Measurements from ENCODE around the gene NHLH2.

DNA sequence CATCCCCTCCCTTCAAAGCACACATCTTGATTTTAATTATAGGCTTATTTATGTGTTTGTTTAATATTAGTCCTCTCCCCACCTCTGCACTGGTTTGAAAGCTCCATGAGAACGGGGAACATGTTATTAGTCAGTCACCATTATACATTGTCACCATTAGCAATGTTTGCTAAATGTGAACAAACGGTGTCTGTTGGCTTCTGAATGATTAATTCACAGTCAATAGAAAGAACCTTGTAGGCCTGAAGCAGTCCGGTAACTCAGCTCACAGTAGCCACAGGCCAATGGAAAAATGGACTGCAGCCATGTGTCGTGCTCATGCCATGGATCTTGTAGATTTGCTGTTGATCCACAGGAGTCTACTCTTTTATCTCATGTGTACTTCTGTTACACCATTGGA lies 49.7 kb upstream of the NHLH2 start:
- TF ChIP-seq, protein P1, sequence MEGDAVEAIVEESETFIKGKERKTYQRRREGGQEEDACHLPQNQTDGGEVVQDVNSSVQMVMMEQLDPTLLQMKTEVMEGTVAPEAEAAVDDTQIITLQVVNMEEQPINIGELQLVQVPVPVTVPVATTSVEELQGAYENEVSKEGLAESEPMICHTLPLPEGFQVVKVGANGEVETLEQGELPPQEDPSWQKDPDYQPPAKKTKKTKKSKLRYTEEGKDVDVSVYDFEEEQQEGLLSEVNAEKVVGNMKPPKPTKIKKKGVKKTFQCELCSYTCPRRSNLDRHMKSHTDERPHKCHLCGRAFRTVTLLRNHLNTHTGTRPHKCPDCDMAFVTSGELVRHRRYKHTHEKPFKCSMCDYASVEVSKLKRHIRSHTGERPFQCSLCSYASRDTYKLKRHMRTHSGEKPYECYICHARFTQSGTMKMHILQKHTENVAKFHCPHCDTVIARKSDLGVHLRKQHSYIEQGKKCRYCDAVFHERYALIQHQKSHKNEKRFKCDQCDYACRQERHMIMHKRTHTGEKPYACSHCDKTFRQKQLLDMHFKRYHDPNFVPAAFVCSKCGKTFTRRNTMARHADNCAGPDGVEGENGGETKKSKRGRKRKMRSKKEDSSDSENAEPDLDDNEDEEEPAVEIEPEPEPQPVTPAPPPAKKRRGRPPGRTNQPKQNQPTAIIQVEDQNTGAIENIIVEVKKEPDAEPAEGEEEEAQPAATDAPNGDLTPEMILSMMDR (IDR thresholded peaks at IDR 0.05; ENCODE audit: low read depth, low read length, missing input control): no peak
- TF ChIP-seq MAX (IDR thresholded peaks at IDR 0.05): no peak
- no peak for TF ChIP-seq TAF1 (conservative IDR thresholded peaks at IDR 0.05)
- TF ChIP-seq RAD21 (IDR thresholded peaks at IDR 0.05): no peak
- no peak for TF ChIP-seq RXRA (IDR thresholded peaks at IDR 0.05)
- no peak for TF ChIP-seq YY1 (IDR thresholded peaks at IDR 0.05)
- TF ChIP-seq, protein P2, sequence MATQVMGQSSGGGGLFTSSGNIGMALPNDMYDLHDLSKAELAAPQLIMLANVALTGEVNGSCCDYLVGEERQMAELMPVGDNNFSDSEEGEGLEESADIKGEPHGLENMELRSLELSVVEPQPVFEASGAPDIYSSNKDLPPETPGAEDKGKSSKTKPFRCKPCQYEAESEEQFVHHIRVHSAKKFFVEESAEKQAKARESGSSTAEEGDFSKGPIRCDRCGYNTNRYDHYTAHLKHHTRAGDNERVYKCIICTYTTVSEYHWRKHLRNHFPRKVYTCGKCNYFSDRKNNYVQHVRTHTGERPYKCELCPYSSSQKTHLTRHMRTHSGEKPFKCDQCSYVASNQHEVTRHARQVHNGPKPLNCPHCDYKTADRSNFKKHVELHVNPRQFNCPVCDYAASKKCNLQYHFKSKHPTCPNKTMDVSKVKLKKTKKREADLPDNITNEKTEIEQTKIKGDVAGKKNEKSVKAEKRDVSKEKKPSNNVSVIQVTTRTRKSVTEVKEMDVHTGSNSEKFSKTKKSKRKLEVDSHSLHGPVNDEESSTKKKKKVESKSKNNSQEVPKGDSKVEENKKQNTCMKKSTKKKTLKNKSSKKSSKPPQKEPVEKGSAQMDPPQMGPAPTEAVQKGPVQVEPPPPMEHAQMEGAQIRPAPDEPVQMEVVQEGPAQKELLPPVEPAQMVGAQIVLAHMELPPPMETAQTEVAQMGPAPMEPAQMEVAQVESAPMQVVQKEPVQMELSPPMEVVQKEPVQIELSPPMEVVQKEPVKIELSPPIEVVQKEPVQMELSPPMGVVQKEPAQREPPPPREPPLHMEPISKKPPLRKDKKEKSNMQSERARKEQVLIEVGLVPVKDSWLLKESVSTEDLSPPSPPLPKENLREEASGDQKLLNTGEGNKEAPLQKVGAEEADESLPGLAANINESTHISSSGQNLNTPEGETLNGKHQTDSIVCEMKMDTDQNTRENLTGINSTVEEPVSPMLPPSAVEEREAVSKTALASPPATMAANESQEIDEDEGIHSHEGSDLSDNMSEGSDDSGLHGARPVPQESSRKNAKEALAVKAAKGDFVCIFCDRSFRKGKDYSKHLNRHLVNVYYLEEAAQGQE (IDR thresholded peaks at IDR 0.05): no peak
- no peak for TF ChIP-seq GABPA (IDR thresholded peaks at IDR 0.05 in 1 of 2, conservative IDR thresholded peaks at IDR 0.05 in 1 of 2)
